Prostate gland (tissue), 2 donors: Measurements from ENCODE around the gene TLE5. TPM values are rescaled to one million over a fixed set of nuclear protein-coding genes. Genes with fewer than 3 reads are reported as not detected.

Source experiments
- DNase-seq: peaks from one replicate; pipeline ENCODE4 v3.0.0-alpha.2; 2019; ENCODE audit warnings: low spot score
- H3K27ac ChIP-seq, 2 donors: fragments of 200-600 bp; sonication (generic); 2 replicates each; pipeline ENCODE4 v1.5.1; 2017 to 2019
- H3K27me3 ChIP-seq: fragments of 200-600 bp; sonication (generic); replicated peaks from 2 replicates; pipeline ENCODE4 v1.5.1; 2019; ENCODE audit not compliant: insufficient read depth
- H3K36me3 ChIP-seq, 2 donors: fragments of 200-600 bp; sonication (generic); 1 replicate in 1 of 2; 2 replicates in 1 of 2; pipeline versions ENCODE4 v1.5.1 to v1.8.1; 2017 to 2019
- H3K4me1 ChIP-seq: fragments of 200-600 bp; sonication (generic); replicated peaks from 2 replicates; pipeline ENCODE4 v1.5.1; 2019
- H3K4me3 ChIP-seq, 2 donors: fragments of 200-600 bp; sonication (generic); 2 replicates each; pipeline ENCODE4 v1.5.1; 2017 to 2019
- H3K9me3 ChIP-seq: fragments of 200-600 bp; sonication (generic); 2 replicates; pipeline ENCODE4 v1.5.1; 2017
- POLR2A ChIP-seq: fragments of 450-650 bp; IDR thresholded peaks from one replicate; pipeline ENCODE4 v1.6.1; 2016; ENCODE audit warnings: antibody characterized with exemption, mild to moderate bottlenecking
- POLR2AphosphoS5 ChIP-seq: sonication (generic); formaldehyde crosslinking; IDR thresholded peaks from one replicate; pipeline ENCODE4 v1.6.1; 2017; ENCODE audit warnings: antibody characterized with exemption
- WGBS: methylation state at CpG from one replicate; pipeline ENCODE4 v1.1.5; 2018; 5-methylcytosine and 5-hydroxymethylcytosine counted together
- intact Hi-C: fragments of 100-400 bp; cut with DNase I; formaldehyde crosslinking; loops from one replicate; pipeline ENCODE4 v1.14.2; 2022
- total RNA-seq, 2 donors: library from RNA; depleted of rRNA; stranded (reverse); fragments of >200 nt; gene quantifications; one replicate each; pipeline ENCODE4 v1.1.0, GENCODE V29; 2016
- TF ChIP-seq, protein P1 (sequence below), 4 experiments: fragments of 200-600 bp in 2 of 4; fragments of 450-650 bp in 2 of 4; sonication (generic) in 2 of 4; IDR thresholded peaks; 1 replicate in 3 of 4; 2 replicates in 1 of 4; pipeline ENCODE4 v1.5.1; 2016 to 2019; ENCODE audit warnings: antibody characterized with exemption in 4 of 4, mild to moderate bottlenecking in 2 of 4, moderate library complexity in 2 of 4

TLE5 gene
- total RNA-seq, 2 donors from 2014 or later, result 546 to 767 TPM

DNA sequence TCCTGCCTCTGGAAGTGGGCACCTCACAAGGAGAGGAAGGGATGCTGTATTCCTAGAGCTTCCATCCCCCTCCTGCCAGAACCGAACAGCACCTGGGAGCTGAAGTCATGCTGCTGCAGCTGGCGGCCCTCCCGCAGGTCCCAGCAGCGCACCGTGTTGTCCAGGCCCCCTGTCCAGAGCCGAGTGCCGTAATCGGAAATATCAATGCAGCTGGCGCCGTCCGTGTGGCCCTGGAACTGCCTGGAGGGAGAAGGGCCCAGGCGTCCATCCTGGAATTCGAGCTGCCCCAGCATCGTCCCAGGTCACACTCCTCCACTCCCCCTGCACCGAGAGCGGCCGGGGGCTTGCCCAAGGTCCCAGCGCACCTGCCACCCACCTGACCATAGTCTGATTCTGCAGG lies 57.0 kb downstream of the TLE5 start:
- no peak overlapping the region for H3K4me3 ChIP-seq
- DNase-seq, result no peak
- intact Hi-C loops, result no loop called here
- H3K9me3 ChIP-seq, result no peaks in the 10 kb centered on the region
- no peak overlapping the region for H3K27ac ChIP-seq
- TF ChIP-seq, protein P1, sequence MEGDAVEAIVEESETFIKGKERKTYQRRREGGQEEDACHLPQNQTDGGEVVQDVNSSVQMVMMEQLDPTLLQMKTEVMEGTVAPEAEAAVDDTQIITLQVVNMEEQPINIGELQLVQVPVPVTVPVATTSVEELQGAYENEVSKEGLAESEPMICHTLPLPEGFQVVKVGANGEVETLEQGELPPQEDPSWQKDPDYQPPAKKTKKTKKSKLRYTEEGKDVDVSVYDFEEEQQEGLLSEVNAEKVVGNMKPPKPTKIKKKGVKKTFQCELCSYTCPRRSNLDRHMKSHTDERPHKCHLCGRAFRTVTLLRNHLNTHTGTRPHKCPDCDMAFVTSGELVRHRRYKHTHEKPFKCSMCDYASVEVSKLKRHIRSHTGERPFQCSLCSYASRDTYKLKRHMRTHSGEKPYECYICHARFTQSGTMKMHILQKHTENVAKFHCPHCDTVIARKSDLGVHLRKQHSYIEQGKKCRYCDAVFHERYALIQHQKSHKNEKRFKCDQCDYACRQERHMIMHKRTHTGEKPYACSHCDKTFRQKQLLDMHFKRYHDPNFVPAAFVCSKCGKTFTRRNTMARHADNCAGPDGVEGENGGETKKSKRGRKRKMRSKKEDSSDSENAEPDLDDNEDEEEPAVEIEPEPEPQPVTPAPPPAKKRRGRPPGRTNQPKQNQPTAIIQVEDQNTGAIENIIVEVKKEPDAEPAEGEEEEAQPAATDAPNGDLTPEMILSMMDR (IDR thresholded peaks at IDR 0.05), result no peak
- TF ChIP-seq POLR2A, result no peak
- no peak for TF ChIP-seq POLR2AphosphoS5
- 83% methylated on average over 5 of the region's 18 CpGs for WGBS
- H3K36me3 ChIP-seq, result no peaks in the 10 kb centered on the region
- H3K27me3 ChIP-seq, result no peaks in the 10 kb centered on the region
- no peaks in the 10 kb centered on the region for H3K4me1 ChIP-seq

DNA sequence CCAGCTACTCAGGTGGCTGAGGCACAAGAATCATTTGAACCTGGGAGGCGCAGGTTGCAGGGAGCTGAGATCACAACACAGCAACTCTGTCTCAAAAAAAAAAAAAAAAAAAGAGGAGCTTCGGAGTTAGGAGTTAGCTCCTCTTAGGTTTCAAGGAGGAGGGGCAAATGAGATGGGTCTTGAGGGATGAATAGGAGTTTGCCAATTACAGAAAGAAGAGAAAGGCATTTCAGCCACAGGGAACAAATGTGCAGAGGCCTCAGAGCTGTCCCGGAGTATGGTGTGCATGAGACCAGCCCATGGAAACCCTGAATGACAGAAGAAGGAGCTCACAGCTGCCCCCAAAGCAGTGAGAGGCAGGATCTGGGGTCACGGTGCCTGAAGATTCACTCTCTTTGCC lies 57.8 kb downstream of the TLE5 start:
- intact Hi-C loops, result no loop called here
- no peaks in the 10 kb centered on the region for H3K27me3 ChIP-seq
- no peaks in the 10 kb centered on the region for H3K36me3 ChIP-seq
- H3K4me3 ChIP-seq, result no peak overlapping the region
- no peak for DNase-seq
- no peak overlapping the region for H3K27ac ChIP-seq
- H3K4me1 ChIP-seq, result no peaks in the 10 kb centered on the region
- TF ChIP-seq POLR2AphosphoS5 (no peak), POLR2A (no peak)
- TF ChIP-seq, protein P1 (IDR thresholded peaks at IDR 0.05), result no peak
- 96% methylated on average over 4 of the region's 4 CpGs for WGBS
- H3K9me3 ChIP-seq, result no peaks in the 10 kb centered on the region

DNA sequence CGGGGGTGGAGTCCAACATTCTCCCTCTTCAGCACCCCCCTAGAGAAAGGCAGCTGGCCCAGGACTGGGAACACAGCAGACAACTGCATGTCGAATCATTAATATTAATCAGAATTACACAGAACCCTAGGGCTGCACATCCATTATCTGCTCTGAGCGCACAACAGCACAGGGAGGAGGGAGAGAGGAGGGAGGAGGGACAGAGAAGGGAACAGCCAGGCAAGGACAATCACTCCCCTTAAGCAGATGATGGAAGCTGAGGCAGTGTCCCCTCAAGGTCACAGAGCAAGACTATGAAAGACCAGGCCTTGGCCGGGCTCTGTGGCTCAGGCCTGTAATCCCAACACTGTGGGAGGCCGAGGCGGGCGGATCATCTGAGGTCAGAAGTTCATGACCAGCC lies 59.2 kb downstream of the TLE5 start:
- Histone ChIP-seq H3K4me1 (no peaks in the 10 kb centered on the region), H3K36me3 (no peaks in the 10 kb centered on the region), H3K4me3 (no peak overlapping the region), H3K27me3 (no peaks in the 10 kb centered on the region), H3K27ac (no peak overlapping the region), H3K9me3 (no peaks in the 10 kb centered on the region)
- TF ChIP-seq, protein P1 (IDR thresholded peaks at IDR 0.05), result no peak
- TF ChIP-seq POLR2AphosphoS5 (no peak), POLR2A (no peak)
- no peak for DNase-seq
- 95% methylated on average over 7 of the region's 7 CpGs for WGBS
- intact Hi-C loops, result no loop called here

Other genes starting within 250 kb of the TLE5 start
- gene ZNF554, start 242.6 kb downstream of the TLE5 start, total RNA-seq, result 1 to 10 TPM; 4.4 to 8.6 TPM
- 1 to 10 TPM; 5.0 to 6.9 TPM for gene ZNF555, start 221.0 kb downstream of the TLE5 start, total RNA-seq
- under 1 TPM in 1 of 2 donors, not detected in 1; 0.28 TPM for gene ZNF556, start 195.2 kb downstream of the TLE5 start, total RNA-seq
- gene ZNF57, start 161.6 kb downstream of the TLE5 start, total RNA-seq, result 10 to 100 TPM in 1 of 2 donors, 1 to 10 TPM in 1; 4.8 to 10.7 TPM
- 1 to 10 TPM; 2.8 to 6.6 TPM for gene ZNF77, start 117.5 kb downstream of the TLE5 start, total RNA-seq
- 1 to 10 TPM; 5.9 to 9.0 TPM for gene TLE6, start 84.9 kb downstream of the TLE5 start, total RNA-seq
- 10 to 100 TPM; 61.9 to 82.1 TPM for gene TLE2, start 33.2 kb downstream of the TLE5 start, total RNA-seq
- 100 to 1,000 TPM in 1 of 2 donors, 10 to 100 TPM in 1; 61.3 to 117 TPM for gene GNA11, start 31.9 kb upstream of the TLE5 start, total RNA-seq
- gene GNA15, start 73.5 kb upstream of the TLE5 start, total RNA-seq, result 10 to 100 TPM; 11.1 to 13.3 TPM
- 1 to 10 TPM in 1 of 2 donors, under 1 TPM in 1; 0.14 to 1.5 TPM for gene S1PR4, start 116.3 kb upstream of the TLE5 start, total RNA-seq
- 10 to 100 TPM; 48.6 to 68.5 TPM for gene NCLN, start 123.4 kb upstream of the TLE5 start, total RNA-seq
- under 1 TPM; 0.36 to 0.80 TPM for gene CELF5, start 162.2 kb upstream of the TLE5 start, total RNA-seq